Activated T-cell treated with anti-CD3 and anti-CD28 coated beads for 48 hours (primary cell): Measurements from ENCODE around the gene DDX51.

Experiments
- DNase-seq: peaks from one replicate; pipeline ENCODE4 v3.0.0-alpha.2; 2020; ENCODE audit warnings: low read depth

The DDX51 gene

GRCh38 chr12:132167611-132168310 is 23.6 kb upstream of the DDX51 start:
- no peak for DNase-seq

- DNase-seq: no peak
These were observed 22.9 kb upstream of the DDX51 start for GRCh38 chr12:132166801-132167591.

- no peak for DNase-seq
These were observed 22.0 kb upstream of the DDX51 start for GRCh38 chr12:132166093-132166492.

GRCh38 chr12:132165584-132165983 is 21.5 kb upstream of the DDX51 start:
- DNase-seq: no peak

- DNase-seq: no peak
These were observed 20.3 kb upstream of the DDX51 start for GRCh38 chr12:132164426-132164825.

- no peak for DNase-seq
These were observed 19.8 kb upstream of the DDX51 start for GRCh38 chr12:132163911-132164288.

GRCh38 chr12:132163041-132163910 is 19.2 kb upstream of the DDX51 start:
- no peak for DNase-seq

GRCh38 chr12:132162508-132163031 is 18.5 kb upstream of the DDX51 start:
- DNase-seq: no peak

GRCh38 chr12:132161796-132162507 is 17.8 kb upstream of the DDX51 start:
- DNase-seq: no peak

GRCh38 chr12:132161036-132161781 is 17.1 kb upstream of the DDX51 start:
- no peak for DNase-seq

GRCh38 chr12:132160601-132161035 is 16.5 kb upstream of the DDX51 start:
- no peak for DNase-seq

- DNase-seq: no peak
These were observed 15.9 kb upstream of the DDX51 start for GRCh38 chr12:132160016-132160415.

GRCh38 chr12:132159555-132160003 is 15.5 kb upstream of the DDX51 start:
- no peak for DNase-seq

- DNase-seq: no peak
These were observed 14.8 kb upstream of the DDX51 start for GRCh38 chr12:132158677-132159554.

- DNase-seq: no peak
These were observed 13.8 kb upstream of the DDX51 start for GRCh38 chr12:132157733-132158409.

- DNase-seq: no peak
These were observed 12.6 kb upstream of the DDX51 start for GRCh38 chr12:132156573-132157325.

GRCh38 chr12:132155771-132156572 is 11.9 kb upstream of the DDX51 start:
- no peak for DNase-seq
